Cardiac fibroblast (primary cell): ENCODE data around the gene CATSPERZ.
A peak's percentile ranks its signal among the peaks of the same experiment; 100 is the strongest.

Source experiments
- DNase-seq, 2 donors: peaks; one replicate each; pipeline versions ENCODE4 v3.0.0 to v3.0.0-alpha.2; 2010; ENCODE audit warnings: low read depth in 2 of 2
- H3K4me3 ChIP-seq, 2 donors: replicated peaks in 1 of 2; 1 replicate in 1 of 2; 2 replicates in 1 of 2; pipeline ENCODE4 v1.5.1; 2011; ENCODE audit warnings: low read depth in 2 of 2, low read length in 2 of 2, mild to moderate bottlenecking in 2 of 2, moderate library complexity in 1 of 2
- CTCF ChIP-seq: IDR thresholded peaks from one replicate; pipeline ENCODE4 v1.5.1; 2011; ENCODE audit warnings: low read depth, mild to moderate bottlenecking, low read length, inconsistent platforms

The CATSPERZ gene

GRCh38 chr11:64333556-64333955 is 33.4 kb downstream of the CATSPERZ start:
- TF ChIP-seq CTCF, result no peak
- DNase-seq, result no peak
- no peak overlapping the region for H3K4me3 ChIP-seq

- TF ChIP-seq CTCF, result no peak
- DNase-seq, result peak; percentile 75 to 95
- no peak overlapping the region for H3K4me3 ChIP-seq
Measured at GRCh38 chr11:64334764-64335735, 34.9 kb downstream of the CATSPERZ start.

GRCh38 chr11:64337538-64338249 is 37.5 kb downstream of the CATSPERZ start:
- TF ChIP-seq CTCF, result no peak
- H3K4me3 ChIP-seq, result no peak overlapping the region
- DNase-seq, result no peak

DNA sequence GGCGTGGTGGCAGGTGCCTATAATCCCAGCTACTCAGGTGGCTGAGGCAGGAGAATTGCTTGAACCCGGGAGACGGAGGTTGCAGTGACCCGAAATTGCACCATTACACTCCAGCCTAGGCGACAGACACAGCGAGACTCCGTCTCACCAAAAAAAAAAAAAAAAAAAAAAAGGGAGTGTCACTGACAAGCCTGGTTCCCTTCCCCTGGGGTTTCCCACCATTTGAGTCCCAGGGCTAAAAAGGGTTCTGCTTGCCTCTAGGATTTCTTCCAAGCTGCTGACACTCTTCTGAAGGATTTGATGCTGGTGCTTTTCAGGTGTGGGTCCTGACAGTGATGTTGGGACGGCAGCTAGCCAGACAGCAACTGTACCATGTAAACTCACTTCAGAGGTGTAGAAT is 38.6 kb downstream of the CATSPERZ start:
- no peak overlapping the region for H3K4me3 ChIP-seq
- TF ChIP-seq CTCF, result no peak
- no peak for DNase-seq

GRCh38 chr11:64339286-64339685 is 39.1 kb downstream of the CATSPERZ start:
- no peak for DNase-seq
- H3K4me3 ChIP-seq, result no peak overlapping the region
- no peak for TF ChIP-seq CTCF

DNA sequence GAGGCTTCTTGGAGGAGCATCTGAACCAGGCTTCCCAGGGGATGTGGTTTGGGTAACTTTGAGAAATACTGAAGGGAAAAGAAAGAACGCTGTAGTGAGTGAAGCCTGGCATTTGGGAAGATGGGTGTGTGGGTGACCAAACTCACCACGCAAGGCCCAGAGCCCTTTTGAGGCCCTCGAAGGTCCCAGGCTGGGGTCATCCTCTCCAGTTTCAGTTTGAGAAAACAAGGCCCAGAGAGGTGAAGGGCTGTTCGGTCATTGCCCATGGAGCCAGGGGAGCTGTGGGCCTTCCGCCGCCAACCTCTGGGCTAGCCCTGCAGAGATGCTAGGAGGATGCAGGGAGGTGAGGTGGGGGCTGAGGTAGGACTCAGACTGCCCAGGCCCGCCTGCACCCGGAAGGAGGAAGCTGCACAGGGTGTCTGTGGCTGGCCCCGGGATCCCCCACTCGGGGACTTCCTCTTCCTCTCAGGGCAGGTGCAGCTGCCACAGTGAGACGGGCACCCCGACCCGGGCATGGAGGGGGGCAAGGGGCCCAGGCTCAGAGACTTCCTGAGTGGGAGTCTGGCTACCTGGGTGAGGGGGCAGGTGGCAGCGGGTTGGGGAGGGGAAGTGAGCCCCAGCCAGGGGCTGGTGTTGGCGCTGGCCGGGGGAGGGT is 39.7 kb downstream of the CATSPERZ start, which contains the start of gene CCDC88B:
TSS of gene CCDC88B (plus strand) at position 451 of the 655 bp plus-strand sequence. CDS start at position 514, 63 bp downstream.
- no peak for DNase-seq
- no peak within 1 kb of the TSS for H3K4me3 ChIP-seq
- TF ChIP-seq CTCF, result no peak
